Activated T-cell treated with anti-CD3 and anti-CD28 coated beads, Interleukin-2, amount 50 U/mL, for 24 hours (primary cell): Measurements from ENCODE around the gene USP6NL.
"Not testable (repeated sequence)": the region's sequence is repeated elsewhere in the genome, so short reads cannot be mapped to it uniquely, and the experiment has no call there.

Experiments used
- DNase-seq: peaks from one replicate; pipeline ENCODE4 v3.0.0-alpha.2; 2020
- H3K27ac Mint-ChIP-seq: 2 replicates; pipeline ENCODE4 v1.8.0; 2020; ENCODE audit warnings: mild to moderate bottlenecking, mixed read lengths
- H3K27me3 Mint-ChIP-seq: 2 replicates; pipeline ENCODE4 v1.8.0; 2020; ENCODE audit warnings: mixed read lengths
- H3K36me3 Mint-ChIP-seq: 2 replicates; pipeline ENCODE4 v1.8.0; 2020; ENCODE audit warnings: low read depth, mixed read lengths
- H3K4me1 Mint-ChIP-seq: 2 replicates; pipeline ENCODE4 v1.8.0; 2020; ENCODE audit warnings: low read depth, mixed read lengths
- H3K4me3 Mint-ChIP-seq: 2 replicates; pipeline ENCODE4 v1.8.0; 2020; ENCODE audit warnings: mild to moderate bottlenecking, moderate library complexity, mixed read lengths
- H3K9me3 Mint-ChIP-seq: 2 replicates; pipeline ENCODE4 v1.8.0; 2020; ENCODE audit warnings: mixed read lengths

USP6NL gene

GRCh38 chr10:11512596-11512995 lies 98.9 kb downstream of the USP6NL start:
- DNase-seq: no peak
- H3K4me1 Mint-ChIP-seq: peaks cover 19% of the 10 kb centered on the region
- no peak overlapping the region for H3K27ac Mint-ChIP-seq
- no peaks in the 10 kb centered on the region for H3K27me3 Mint-ChIP-seq
- no peaks in the 10 kb centered on the region for H3K9me3 Mint-ChIP-seq
- H3K4me3 Mint-ChIP-seq: no peak overlapping the region
- H3K36me3 Mint-ChIP-seq: no peaks in the 10 kb centered on the region

DNA sequence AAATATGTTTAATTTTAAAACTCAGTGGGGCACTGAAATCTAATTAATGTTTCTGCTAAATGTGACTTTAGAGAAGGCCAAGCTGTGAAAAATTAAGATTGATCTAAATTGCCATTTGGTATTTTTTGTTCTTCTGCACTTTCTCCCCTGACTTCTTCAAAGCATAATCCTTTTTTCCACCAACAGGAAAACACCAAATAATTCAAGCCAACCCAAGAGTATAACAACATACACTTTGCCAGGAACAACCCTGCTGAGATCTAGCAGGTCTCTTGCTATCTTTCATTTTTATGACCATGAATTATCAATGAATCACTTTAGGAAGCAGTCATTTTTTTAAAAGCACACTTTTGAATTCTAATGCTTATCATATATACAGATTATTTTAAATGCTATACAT lies 100.1 kb downstream of the USP6NL start:
- H3K27ac Mint-ChIP-seq: no peak overlapping the region
- H3K36me3 Mint-ChIP-seq: no peaks in the 10 kb centered on the region
- no peaks in the 10 kb centered on the region for H3K9me3 Mint-ChIP-seq
- H3K4me1 Mint-ChIP-seq: peaks cover 8% of the 10 kb centered on the region
- H3K4me3 Mint-ChIP-seq: no peak overlapping the region
- DNase-seq: no peak
- H3K27me3 Mint-ChIP-seq: no peaks in the 10 kb centered on the region

- peaks cover 9% of the 10 kb centered on the region for H3K4me1 Mint-ChIP-seq
- no peak overlapping the region for H3K4me3 Mint-ChIP-seq
- no peaks in the 10 kb centered on the region for H3K27me3 Mint-ChIP-seq
- no peak for DNase-seq
- no peaks in the 10 kb centered on the region for H3K9me3 Mint-ChIP-seq
- no peaks in the 10 kb centered on the region for H3K36me3 Mint-ChIP-seq
- H3K27ac Mint-ChIP-seq: no peak overlapping the region
These were observed 100.7 kb downstream of the USP6NL start for GRCh38 chr10:11510736-11511135.

GRCh38 chr10:11510281-11510680 lies 101.2 kb downstream of the USP6NL start:
- Mint-ChIP-seq H3K4me1 (peaks cover 10% of the 10 kb centered on the region), H3K36me3 (no peaks in the 10 kb centered on the region), H3K4me3 (no peak overlapping the region), H3K27ac (no peak overlapping the region), H3K9me3 (no peaks in the 10 kb centered on the region), H3K27me3 (no peaks in the 10 kb centered on the region)
- DNase-seq: no peak

- Mint-ChIP-seq H3K36me3 (no peaks in the 10 kb centered on the region), H3K4me3 (no peak overlapping the region), H3K4me1 (peaks cover 16% of the 10 kb centered on the region), H3K27me3 (no peaks in the 10 kb centered on the region), H3K27ac (no peak overlapping the region), H3K9me3 (no peaks in the 10 kb centered on the region)
- DNase-seq: no peak
These were observed 102.4 kb downstream of the USP6NL start for GRCh38 chr10:11509036-11509435.

GRCh38 chr10:11506247-11506789 lies 105.1 kb downstream of the USP6NL start:
- no peak overlapping the region for H3K27ac Mint-ChIP-seq
- H3K36me3 Mint-ChIP-seq: no peaks in the 10 kb centered on the region
- H3K4me1 Mint-ChIP-seq: peaks cover 16% of the 10 kb centered on the region
- no peaks in the 10 kb centered on the region for H3K27me3 Mint-ChIP-seq
- no peak overlapping the region for H3K4me3 Mint-ChIP-seq
- H3K9me3 Mint-ChIP-seq: no peaks in the 10 kb centered on the region
- DNase-seq: no peak

- H3K36me3 Mint-ChIP-seq: no peaks in the 10 kb centered on the region
- no peaks in the 10 kb centered on the region for H3K9me3 Mint-ChIP-seq
- H3K27me3 Mint-ChIP-seq: no peaks in the 10 kb centered on the region
- H3K4me3 Mint-ChIP-seq: no peak overlapping the region
- peak overlapping the region; percentile 35 for H3K27ac Mint-ChIP-seq
- peaks cover 16% of the 10 kb centered on the region for H3K4me1 Mint-ChIP-seq
- peak; percentile 36 for DNase-seq
These were observed 105.8 kb downstream of the USP6NL start for GRCh38 chr10:11505639-11506038.

GRCh38 chr10:11504566-11505285 lies 106.7 kb downstream of the USP6NL start:
- peaks cover 16% of the 10 kb centered on the region for H3K4me1 Mint-ChIP-seq
- H3K27ac Mint-ChIP-seq: no peak overlapping the region
- H3K4me3 Mint-ChIP-seq: no peak overlapping the region
- DNase-seq: no peak
- H3K27me3 Mint-ChIP-seq: no peaks in the 10 kb centered on the region
- no peaks in the 10 kb centered on the region for H3K36me3 Mint-ChIP-seq
- no peaks in the 10 kb centered on the region for H3K9me3 Mint-ChIP-seq

GRCh38 chr10:11501600-11501999 lies 109.8 kb downstream of the USP6NL start:
- H3K4me1 Mint-ChIP-seq: peaks cover 16% of the 10 kb centered on the region
- no peaks in the 10 kb centered on the region for H3K36me3 Mint-ChIP-seq
- H3K27me3 Mint-ChIP-seq: no peaks in the 10 kb centered on the region
- DNase-seq: no peak
- no peak overlapping the region for H3K27ac Mint-ChIP-seq
- no peaks in the 10 kb centered on the region for H3K9me3 Mint-ChIP-seq
- no peak overlapping the region for H3K4me3 Mint-ChIP-seq

GRCh38 chr10:11499425-11500071 lies 111.9 kb downstream of the USP6NL start:
- no peaks in the 10 kb centered on the region for H3K36me3 Mint-ChIP-seq
- H3K4me3 Mint-ChIP-seq: no peak overlapping the region
- H3K9me3 Mint-ChIP-seq: no peaks in the 10 kb centered on the region
- no peaks in the 10 kb centered on the region for H3K4me1 Mint-ChIP-seq
- no peak for DNase-seq
- H3K27ac Mint-ChIP-seq: no peak overlapping the region
- no peaks in the 10 kb centered on the region for H3K27me3 Mint-ChIP-seq

- H3K27me3 Mint-ChIP-seq: no peaks in the 10 kb centered on the region
- H3K4me3 Mint-ChIP-seq: no peak overlapping the region
- H3K27ac Mint-ChIP-seq: no peak overlapping the region
- H3K4me1 Mint-ChIP-seq: no peaks in the 10 kb centered on the region
- no peaks in the 10 kb centered on the region for H3K36me3 Mint-ChIP-seq
- no peaks in the 10 kb centered on the region for H3K9me3 Mint-ChIP-seq
- DNase-seq: no peak
These were observed 113.1 kb downstream of the USP6NL start for GRCh38 chr10:11498399-11498798.

DNA sequence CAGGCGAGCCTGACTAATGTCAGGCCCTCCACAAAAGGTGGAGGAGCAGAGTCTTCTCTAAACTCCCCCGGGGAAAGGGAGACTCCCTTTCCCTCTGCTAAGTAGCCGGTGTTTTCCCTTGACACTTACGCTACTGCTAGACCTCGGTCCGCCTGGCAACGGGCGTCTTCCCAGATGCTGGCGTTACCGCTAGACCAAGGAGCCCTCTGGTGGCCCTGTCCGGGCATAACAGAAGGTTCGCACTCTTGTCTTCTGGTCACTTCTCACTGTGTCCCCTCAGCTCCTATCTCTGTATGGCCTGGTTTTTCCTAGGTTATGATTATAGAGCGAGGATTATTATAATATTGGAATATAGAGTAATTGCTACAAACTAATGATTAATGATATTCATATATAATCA lies 116.5 kb downstream of the USP6NL start:
- H3K27ac Mint-ChIP-seq, H3K27me3 Mint-ChIP-seq, DNase-seq, H3K36me3 Mint-ChIP-seq, H3K4me1 Mint-ChIP-seq, H3K4me3 Mint-ChIP-seq, H3K9me3 Mint-ChIP-seq: not testable (repeated sequence)

DNA sequence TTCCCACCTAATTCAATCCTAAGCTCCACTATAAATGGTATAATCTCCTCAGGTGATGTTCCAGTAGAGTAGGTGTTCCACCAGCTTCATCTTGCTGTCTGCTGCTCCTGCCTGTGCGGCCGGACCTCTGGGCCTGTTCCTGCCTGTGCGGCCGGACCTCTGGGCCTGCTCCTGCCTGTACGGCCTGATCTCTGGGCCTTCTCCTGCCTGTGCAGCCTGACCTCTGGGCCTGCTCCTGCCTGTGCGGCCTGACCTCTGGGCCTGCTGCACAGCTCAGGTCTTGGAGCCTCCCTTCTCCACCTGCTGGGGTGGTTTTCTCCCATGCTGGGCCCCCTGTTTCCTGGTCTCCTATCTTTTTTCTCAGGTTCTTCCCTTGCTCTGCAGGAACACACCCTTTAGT lies 117.8 kb downstream of the USP6NL start:
- Mint-ChIP-seq H3K4me1 (no peaks in the 10 kb centered on the region), H3K27me3 (no peaks in the 10 kb centered on the region), H3K4me3 (no peak overlapping the region), H3K36me3 (peaks cover 6% of the 10 kb centered on the region), H3K27ac (no peak overlapping the region), H3K9me3 (no peaks in the 10 kb centered on the region)
- DNase-seq: no peak

- H3K4me1 Mint-ChIP-seq: no peaks in the 10 kb centered on the region
- no peaks in the 10 kb centered on the region for H3K27me3 Mint-ChIP-seq
- H3K4me3 Mint-ChIP-seq: no peak overlapping the region
- no peak overlapping the region for H3K27ac Mint-ChIP-seq
- H3K36me3 Mint-ChIP-seq: peaks cover 6% of the 10 kb centered on the region
- DNase-seq: no peak
- H3K9me3 Mint-ChIP-seq: no peaks in the 10 kb centered on the region
These were observed 120.4 kb downstream of the USP6NL start for GRCh38 chr10:11491087-11491486.

- Mint-ChIP-seq H3K27ac (no peak overlapping the region), H3K4me3 (no peak overlapping the region), H3K27me3 (no peaks in the 10 kb centered on the region), H3K9me3 (no peaks in the 10 kb centered on the region), H3K4me1 (no peaks in the 10 kb centered on the region), H3K36me3 (peaks cover 8% of the 10 kb centered on the region)
- DNase-seq: no peak
These were observed 121.9 kb downstream of the USP6NL start for GRCh38 chr10:11489591-11489990.
